Hepatocyte (in vitro differentiated cells): Measurements from ENCODE around the gene PTTG1. TPM values are rescaled to one million over a fixed set of nuclear protein-coding genes. Genes with fewer than 3 reads are reported as not detected.

Experiments
- DNase-seq: peaks from one replicate; pipeline ENCODE4 v3.0.0-alpha.2; 2016; ENCODE audit warnings: low spot score
- H2AFZ ChIP-seq: fragments of 200-600 bp; sonication (generic); 2 replicates; pipeline ENCODE4 v1.6.0; 2016; ENCODE audit warnings: antibody characterized with exemption, mild to moderate bottlenecking
- H3K27ac ChIP-seq: fragments of 200-600 bp; sonication (generic); 2 replicates; pipeline ENCODE4 v1.5.1; 2016; ENCODE audit warnings: mild to moderate bottlenecking
- H3K27me3 ChIP-seq: fragments of 200-600 bp; sonication (generic); 2 replicates; pipeline ENCODE4 v1.6.1; 2016
- H3K36me3 ChIP-seq: fragments of 200-600 bp; sonication (generic); replicated peaks from 2 replicates; pipeline ENCODE4 v1.5.1; 2016; ENCODE audit warnings: low read depth; ENCODE audit not compliant: insufficient read depth
- H3K4me1 ChIP-seq: fragments of 200-600 bp; sonication (generic); 2 replicates; pipeline ENCODE4 v1.5.1; 2016; ENCODE audit warnings: mild to moderate bottlenecking, moderate library complexity; ENCODE audit not compliant: insufficient read depth
- H3K4me2 ChIP-seq: fragments of 200-600 bp; sonication (generic); 2 replicates; pipeline ENCODE4 v1.6.0; 2016
- H3K4me3 ChIP-seq: fragments of 200-600 bp; sonication (generic); 2 replicates; pipeline ENCODE4 v1.5.1; 2016; ENCODE audit warnings: mild to moderate bottlenecking
- H3K79me2 ChIP-seq: fragments of 200-600 bp; sonication (generic); 2 replicates; pipeline ENCODE4 v1.6.0; 2017; ENCODE audit warnings: mild to moderate bottlenecking
- H3K9me2 ChIP-seq: fragments of 200-600 bp; sonication (generic); replicated peaks from 2 replicates; pipeline ENCODE4 v1.6.0; 2017; ENCODE audit warnings: mild to moderate bottlenecking; ENCODE audit not compliant: insufficient read depth
- H3K9me3 ChIP-seq: fragments of 200-600 bp; sonication (generic); 2 replicates; pipeline ENCODE4 v1.5.1; 2016; ENCODE audit warnings: low read depth, mild to moderate bottlenecking
- H4K20me1 ChIP-seq: fragments of 200-600 bp; sonication (generic); 2 replicates; pipeline ENCODE4 v1.6.0; 2016; ENCODE audit warnings: mild to moderate bottlenecking; ENCODE audit not compliant: insufficient read depth, poor library complexity, severe bottlenecking
- CTCF ChIP-seq: fragments of 200-600 bp; sonication (generic); IDR thresholded peaks from 2 replicates; pipeline ENCODE4 v1.5.1; 2016; ENCODE audit warnings: antibody characterized with exemption, mild to moderate bottlenecking; ENCODE audit not compliant: poor library complexity
- EZH2 ChIP-seq: fragments of 200-600 bp; sonication (generic); IDR thresholded peaks from 2 replicates; pipeline ENCODE4 v1.6.1; 2016; ENCODE audit warnings: antibody characterized with exemption, mild to moderate bottlenecking, borderline replicate concordance
- EZH2phosphoT487 ChIP-seq: fragments of 200-600 bp; sonication (generic); IDR thresholded peaks from one replicate; pipeline ENCODE4 v1.6.1; 2018; ENCODE audit warnings: antibody characterized with exemption, mild to moderate bottlenecking, low read depth, moderate library complexity; ENCODE audit not compliant: unreplicated experiment, severe bottlenecking
- WGBS: methylation state at CpG from one replicate; pipeline ENCODE4 v1.1.6; 2016; ENCODE audit warnings: low lambda C conversion rate; ENCODE audit errors: missing lambda C conversion rate; 5-methylcytosine and 5-hydroxymethylcytosine counted together
- polyA plus RNA-seq: library from polyadenylated mRNA; unstranded; fragments of >200 nt; fragmentation: Nextera tagmentation; extraction: Ambion mirVana; gene quantifications from 2 replicates; pipeline ENCODE4 v1.2.1, GENCODE V29; 2016
- total RNA-seq: library from RNA; depleted of rRNA; stranded (reverse); fragments of >200 nt; gene quantifications from 2 replicates; pipeline ENCODE4 v1.2.3, GENCODE V29; 2014

The PTTG1 gene
- total and polyA plus RNA-seq, 2 experiments from 2014 or later, result 18.8 to 49.2 TPM

DNA sequence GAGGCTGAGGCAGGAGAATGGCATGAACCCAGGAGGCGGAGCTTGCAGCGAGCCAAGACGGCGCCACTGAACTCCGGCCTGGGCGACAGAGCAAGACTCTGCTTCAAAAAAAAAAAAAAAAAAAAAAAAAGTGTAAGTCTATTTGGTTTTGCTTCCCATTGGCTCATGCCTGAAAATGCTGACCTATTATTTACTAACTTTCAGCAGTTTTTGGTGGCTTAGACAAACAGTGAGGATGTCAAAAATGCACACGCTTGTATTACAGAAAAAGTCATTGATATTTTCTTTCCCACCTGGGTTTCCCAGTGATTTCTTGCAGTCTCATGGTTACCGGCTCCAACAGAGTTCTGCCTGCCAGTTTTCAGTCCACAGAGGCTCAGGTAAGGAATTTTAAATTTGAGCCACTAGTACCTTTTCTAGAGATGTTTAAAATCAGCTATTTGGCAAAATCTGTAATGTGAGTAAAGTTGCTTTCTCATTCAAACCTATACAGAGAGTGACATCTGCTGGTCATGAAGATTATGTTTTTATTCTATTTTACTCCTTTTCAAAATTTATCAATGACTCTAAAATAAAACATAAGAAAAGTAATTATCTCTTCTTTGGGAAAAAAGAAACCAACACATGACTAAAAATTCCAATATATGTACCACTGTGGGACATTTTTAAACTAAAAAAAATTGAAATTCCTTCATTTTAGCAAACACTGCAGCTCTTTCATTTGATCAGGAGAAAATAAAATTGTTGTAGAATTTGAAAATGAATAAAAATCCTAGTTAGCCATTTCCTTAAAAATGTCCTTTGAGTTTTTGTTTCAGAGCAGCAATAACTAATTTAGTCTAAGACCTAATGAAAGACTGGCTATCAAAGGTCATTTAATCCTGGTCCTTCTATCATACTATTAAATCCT lies 30.6 kb upstream of the PTTG1 start:
- Histone ChIP-seq H3K4me1 (no peaks in the 10 kb centered on the region), H3K4me2 (no peak overlapping the region), H2AFZ (no peak overlapping the region), H3K9me2 (no peaks in the 10 kb centered on the region), H3K4me3 (no peak overlapping the region), H3K9me3 (no peaks in the 10 kb centered on the region), H4K20me1 (no peaks in the 10 kb centered on the region), H3K27ac (no peak overlapping the region), H3K27me3 (no peaks in the 10 kb centered on the region), H3K36me3 (no peaks in the 10 kb centered on the region), H3K79me2 (peaks cover under 1% of the 10 kb centered on the region)
- DNase-seq, result peak; percentile 26
- no peak for TF ChIP-seq EZH2phosphoT487
- TF ChIP-seq CTCF, result peak; percentile 70
- TF ChIP-seq EZH2, result no peak
- 90% methylated on average over 8 of the region's 8 CpGs for WGBS

DNA sequence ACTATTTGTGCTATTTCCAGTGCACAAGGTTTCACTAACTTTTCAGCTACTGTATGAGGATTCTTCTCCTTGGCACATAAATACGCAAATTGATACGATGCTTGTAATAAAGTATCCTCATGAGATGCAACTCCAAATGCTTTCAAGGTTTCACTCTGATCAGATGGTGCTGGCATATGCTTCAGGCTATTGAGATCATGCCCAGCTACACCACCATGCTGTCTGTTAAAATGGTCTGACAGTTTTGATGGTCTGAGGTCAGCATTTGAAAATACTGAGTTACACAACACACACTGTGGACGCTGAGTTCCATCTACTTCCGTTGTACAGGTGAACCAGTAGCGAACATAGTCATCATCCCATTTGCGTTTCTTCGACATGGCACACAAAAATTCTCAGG lies 26.5 kb upstream of the PTTG1 start:
- DNase-seq, result no peak
- H3K9me3 ChIP-seq, result no peaks in the 10 kb centered on the region
- TF ChIP-seq EZH2 (no peak), CTCF (no peak), EZH2phosphoT487 (no peak)
- H3K36me3 ChIP-seq, result no peaks in the 10 kb centered on the region
- H3K4me1 ChIP-seq, result peaks cover 11% of the 10 kb centered on the region
- H3K79me2 ChIP-seq, result peaks cover 32% of the 10 kb centered on the region
- no peaks in the 10 kb centered on the region for H3K9me2 ChIP-seq
- no peak overlapping the region for H3K27ac ChIP-seq
- no peaks in the 10 kb centered on the region for H3K27me3 ChIP-seq
- H4K20me1 ChIP-seq, result no peaks in the 10 kb centered on the region
- WGBS, result 97% methylated on average over 7 of the region's 7 CpGs
- H3K4me3 ChIP-seq, result no peak overlapping the region
- no peak overlapping the region for H3K4me2 ChIP-seq
- H2AFZ ChIP-seq, result no peak overlapping the region

- Histone ChIP-seq H3K4me1 (peaks cover 11% of the 10 kb centered on the region), H3K27me3 (no peaks in the 10 kb centered on the region), H3K9me2 (no peaks in the 10 kb centered on the region), H3K9me3 (no peaks in the 10 kb centered on the region), H4K20me1 (no peaks in the 10 kb centered on the region), H3K36me3 (no peaks in the 10 kb centered on the region), H3K4me2 (no peak overlapping the region), H2AFZ (no peak overlapping the region), H3K4me3 (no peak overlapping the region), H3K27ac (no peak overlapping the region), H3K79me2 (peaks cover 32% of the 10 kb centered on the region)
- WGBS, result 93% methylated on average over 1 of the region's 1 CpG
- no peak for DNase-seq
- no peak for TF ChIP-seq EZH2
- no peak for TF ChIP-seq CTCF
- TF ChIP-seq EZH2phosphoT487, result no peak
These were observed 24.2 kb upstream of the PTTG1 start for GRCh38 chr5:160397492-160397891.
